ENCODE data around the gene SCN1B.

DNA sequence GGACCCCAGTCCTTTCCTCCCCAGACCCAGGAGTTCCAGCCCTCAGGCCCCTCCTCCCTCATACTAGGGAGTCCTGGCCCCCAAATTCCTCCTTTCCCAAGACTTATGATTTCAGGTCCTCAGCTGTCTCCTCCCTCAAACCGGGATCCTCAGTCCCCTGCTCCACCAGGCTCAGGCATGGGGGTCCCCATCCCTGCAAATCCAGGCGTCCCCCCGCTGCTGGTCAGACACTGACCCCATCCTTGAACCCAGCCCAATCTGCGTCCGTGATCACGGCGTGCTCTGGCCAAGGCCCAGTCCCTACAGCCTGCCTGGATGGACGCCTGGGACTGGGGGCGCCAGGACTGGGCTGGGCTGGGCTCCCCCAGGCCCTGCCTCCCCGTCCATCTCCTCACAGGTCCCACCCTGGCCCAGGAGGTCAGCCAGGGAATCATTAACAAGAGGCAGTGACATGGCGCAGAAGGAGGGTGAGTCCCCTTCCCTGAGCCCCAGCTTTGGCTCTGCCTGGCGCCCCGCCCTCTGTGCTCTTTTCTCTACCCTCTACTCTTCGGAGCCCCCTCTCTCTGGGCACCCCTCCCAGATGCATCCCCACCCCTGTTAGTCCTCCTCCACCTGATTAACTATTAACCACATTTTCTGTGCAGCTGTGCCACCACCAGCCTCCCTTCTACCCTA lies 11.9 kb downstream of the SCN1B start:
- TF ChIP-seq, protein P1, sequence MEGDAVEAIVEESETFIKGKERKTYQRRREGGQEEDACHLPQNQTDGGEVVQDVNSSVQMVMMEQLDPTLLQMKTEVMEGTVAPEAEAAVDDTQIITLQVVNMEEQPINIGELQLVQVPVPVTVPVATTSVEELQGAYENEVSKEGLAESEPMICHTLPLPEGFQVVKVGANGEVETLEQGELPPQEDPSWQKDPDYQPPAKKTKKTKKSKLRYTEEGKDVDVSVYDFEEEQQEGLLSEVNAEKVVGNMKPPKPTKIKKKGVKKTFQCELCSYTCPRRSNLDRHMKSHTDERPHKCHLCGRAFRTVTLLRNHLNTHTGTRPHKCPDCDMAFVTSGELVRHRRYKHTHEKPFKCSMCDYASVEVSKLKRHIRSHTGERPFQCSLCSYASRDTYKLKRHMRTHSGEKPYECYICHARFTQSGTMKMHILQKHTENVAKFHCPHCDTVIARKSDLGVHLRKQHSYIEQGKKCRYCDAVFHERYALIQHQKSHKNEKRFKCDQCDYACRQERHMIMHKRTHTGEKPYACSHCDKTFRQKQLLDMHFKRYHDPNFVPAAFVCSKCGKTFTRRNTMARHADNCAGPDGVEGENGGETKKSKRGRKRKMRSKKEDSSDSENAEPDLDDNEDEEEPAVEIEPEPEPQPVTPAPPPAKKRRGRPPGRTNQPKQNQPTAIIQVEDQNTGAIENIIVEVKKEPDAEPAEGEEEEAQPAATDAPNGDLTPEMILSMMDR (IDR thresholded peaks at IDR 0.05), result no peak
- peak; percentile 56 for TF ChIP-seq POLR2A (IDR thresholded peaks at IDR 0.05)
